Heart left ventricle (tissue), 13 donors: ENCODE data around the gene RNF187.

Source experiments
- POLR2A ChIP-seq, 2 donors: fragments of 450-650 bp; IDR thresholded peaks; one replicate each; pipeline ENCODE4 v1.6.1; 2017; ENCODE audit warnings: antibody characterized with exemption in 2 of 2, mild to moderate bottlenecking in 2 of 2, moderate library complexity in 2 of 2
- TF ChIP-seq, protein P1 (sequence below), 12 donors: fragments of 200-600 bp; sonication (generic) in 4 of 12; IDR thresholded peaks; one replicate each; pipeline versions ENCODE4 v1.5.0 to v1.8.0; 2018 to 2022; ENCODE audit warnings: antibody characterized with exemption in 12 of 12, mild to moderate bottlenecking in 5 of 12
- donor health status: ischemic (EF 13 %, LVEDD 7.1; RV severe dilation, severe dysfunction).
- donor health status: DM: no; HTN: yes; CAD: no.
- donor health status: DM: no; HTN: no; CAD: no.
- donor health status: ischemic (EF 25% LVEDD 6.9; RV normal size, moderate dysfunction).
- donor health status: ischemic (EF 25% LVEDD 5.7; RV mildly dilated, moderate dysfunction).
- donor health status: ischemic (EF 35%, LVEDD 5.7; RV mildly dilated, moderate dysfunction).
- donor health status: nonischemic (EF 11% LVEDD 7.7; RV severe dilation, severe dysfunction).
- donor health status: DM: yes; HTN: yes; CAD: no.
- donor health status: PGD.
- donor health status: ischemic (EF 29% LVEDD 5.4; RV normal size, mild dysfunction).
- donor health status: nonischemic (EF 23%, LVEDD 6.1; RV moderate dilation, normal function).

DNA sequence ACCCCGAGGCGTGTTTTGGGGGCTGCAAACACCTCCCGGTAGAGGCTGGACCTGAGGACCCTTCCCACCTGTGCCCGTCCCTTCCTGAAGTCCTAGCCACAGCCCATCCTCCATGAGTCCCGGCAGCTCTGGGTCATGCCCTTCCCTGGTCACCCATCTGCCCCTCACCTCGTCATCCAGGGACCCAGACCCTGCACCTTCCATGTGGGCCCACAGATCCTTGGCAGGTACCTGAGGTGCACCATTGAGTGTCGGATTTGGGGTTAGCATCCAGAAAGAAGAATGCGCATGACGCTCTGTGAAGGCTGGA lies 6.8 kb downstream of the RNF187 start:
- TF ChIP-seq, protein P1, sequence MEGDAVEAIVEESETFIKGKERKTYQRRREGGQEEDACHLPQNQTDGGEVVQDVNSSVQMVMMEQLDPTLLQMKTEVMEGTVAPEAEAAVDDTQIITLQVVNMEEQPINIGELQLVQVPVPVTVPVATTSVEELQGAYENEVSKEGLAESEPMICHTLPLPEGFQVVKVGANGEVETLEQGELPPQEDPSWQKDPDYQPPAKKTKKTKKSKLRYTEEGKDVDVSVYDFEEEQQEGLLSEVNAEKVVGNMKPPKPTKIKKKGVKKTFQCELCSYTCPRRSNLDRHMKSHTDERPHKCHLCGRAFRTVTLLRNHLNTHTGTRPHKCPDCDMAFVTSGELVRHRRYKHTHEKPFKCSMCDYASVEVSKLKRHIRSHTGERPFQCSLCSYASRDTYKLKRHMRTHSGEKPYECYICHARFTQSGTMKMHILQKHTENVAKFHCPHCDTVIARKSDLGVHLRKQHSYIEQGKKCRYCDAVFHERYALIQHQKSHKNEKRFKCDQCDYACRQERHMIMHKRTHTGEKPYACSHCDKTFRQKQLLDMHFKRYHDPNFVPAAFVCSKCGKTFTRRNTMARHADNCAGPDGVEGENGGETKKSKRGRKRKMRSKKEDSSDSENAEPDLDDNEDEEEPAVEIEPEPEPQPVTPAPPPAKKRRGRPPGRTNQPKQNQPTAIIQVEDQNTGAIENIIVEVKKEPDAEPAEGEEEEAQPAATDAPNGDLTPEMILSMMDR (IDR thresholded peaks at IDR 0.05): no peak
- no peak for TF ChIP-seq POLR2A (IDR thresholded peaks at IDR 0.05)
